Prostate gland (tissue), 2 donors: ENCODE measurements around the gene PLEKHM1. TPM values are rescaled to one million over a fixed set of nuclear protein-coding genes. Genes with fewer than 3 reads are reported as not detected.
A peak's percentile ranks its signal among the peaks of the same experiment; 100 is the strongest.

ENCODE experiments used
- DNase-seq: peaks from one replicate; pipeline ENCODE4 v3.0.0-alpha.2; 2019; ENCODE audit warnings: low spot score
- H3K27ac ChIP-seq, 2 donors: fragments of 200-600 bp; sonication (generic); 2 replicates each; pipeline ENCODE4 v1.5.1; 2017 to 2019
- H3K27me3 ChIP-seq: fragments of 200-600 bp; sonication (generic); replicated peaks from 2 replicates; pipeline ENCODE4 v1.5.1; 2019; ENCODE audit not compliant: insufficient read depth
- H3K36me3 ChIP-seq, 2 donors: fragments of 200-600 bp; sonication (generic); 1 replicate in 1 of 2; 2 replicates in 1 of 2; pipeline versions ENCODE4 v1.5.1 to v1.8.1; 2017 to 2019
- H3K4me1 ChIP-seq: fragments of 200-600 bp; sonication (generic); replicated peaks from 2 replicates; pipeline ENCODE4 v1.5.1; 2019
- H3K4me3 ChIP-seq, 2 donors: fragments of 200-600 bp; sonication (generic); 2 replicates each; pipeline ENCODE4 v1.5.1; 2017 to 2019
- H3K9me3 ChIP-seq: fragments of 200-600 bp; sonication (generic); 2 replicates; pipeline ENCODE4 v1.5.1; 2017
- CTCF ChIP-seq, 4 experiments: fragments of 200-600 bp in 2 of 4; fragments of 450-650 bp in 2 of 4; sonication (generic) in 2 of 4; IDR thresholded peaks; 1 replicate in 3 of 4; 2 replicates in 1 of 4; pipeline ENCODE4 v1.5.1; 2016 to 2019; ENCODE audit warnings: antibody characterized with exemption in 4 of 4, mild to moderate bottlenecking in 2 of 4, moderate library complexity in 2 of 4
- POLR2A ChIP-seq: fragments of 450-650 bp; IDR thresholded peaks from one replicate; pipeline ENCODE4 v1.6.1; 2016; ENCODE audit warnings: antibody characterized with exemption, mild to moderate bottlenecking
- POLR2AphosphoS5 ChIP-seq: sonication (generic); formaldehyde crosslinking; IDR thresholded peaks from one replicate; pipeline ENCODE4 v1.6.1; 2017; ENCODE audit warnings: antibody characterized with exemption
- WGBS: methylation state at CpG from one replicate; pipeline ENCODE4 v1.1.5; 2018; 5-methylcytosine and 5-hydroxymethylcytosine counted together
- intact Hi-C: fragments of 100-400 bp; cut with DNase I; formaldehyde crosslinking; loops from one replicate; pipeline ENCODE4 v1.14.2; 2022
- total RNA-seq, 2 donors: library from RNA; depleted of rRNA; stranded (reverse); fragments of >200 nt; gene quantifications; one replicate each; pipeline ENCODE4 v1.1.0, GENCODE V29; 2016

The PLEKHM1 gene
- total RNA-seq, 2 donors from 2014 or later: 33.2 to 39.8 TPM

- no peak for TF ChIP-seq POLR2A
- TF ChIP-seq POLR2AphosphoS5: no peak
- no peak for TF ChIP-seq CTCF (IDR thresholded peaks at IDR 0.05)
- intact Hi-C loops: no loop called here
- no peak for DNase-seq
- Histone ChIP-seq H3K36me3 (no peaks in the 10 kb centered on the region), H3K9me3 (no peaks in the 10 kb centered on the region), H3K27me3 (no peaks in the 10 kb centered on the region), H3K27ac (peak overlapping the region in 1 of 2 donors; percentile 54), H3K4me3 (peak overlapping the region; percentile 10 to 12), H3K4me1 (peaks cover 7% of the 10 kb centered on the region)
- WGBS: 84% methylated on average over 24 of the region's 24 CpGs
Observed at GRCh38 chr17:45410144-45411091, 80.1 kb downstream of the PLEKHM1 start.

- no peak for DNase-seq
- H3K27ac ChIP-seq: peak overlapping the region in 1 of 2 donors; percentile 54
- H3K27me3 ChIP-seq: no peaks in the 10 kb centered on the region
- no peaks in the 10 kb centered on the region for H3K36me3 ChIP-seq
- intact Hi-C loops: no loop called here
- H3K9me3 ChIP-seq: no peaks in the 10 kb centered on the region
- H3K4me1 ChIP-seq: peaks cover 7% of the 10 kb centered on the region
- TF ChIP-seq POLR2A (no peak), CTCF (IDR thresholded peaks at IDR 0.05) (no peak), POLR2AphosphoS5 (no peak)
- 84% methylated on average over 5 of the region's 5 CpGs for WGBS
- peak overlapping the region; percentile 10 to 12 for H3K4me3 ChIP-seq
Observed at GRCh38 chr17:45409659-45410076, 80.9 kb downstream of the PLEKHM1 start.

- intact Hi-C loops: no loop called here
- H3K27me3 ChIP-seq: no peaks in the 10 kb centered on the region
- TF ChIP-seq CTCF (IDR thresholded peaks at IDR 0.05) (no peak), POLR2AphosphoS5 (no peak), POLR2A (no peak)
- DNase-seq: no peak
- peaks cover 7% of the 10 kb centered on the region for H3K4me1 ChIP-seq
- WGBS: 50% methylated on average over 11 of the region's 11 CpGs
- H3K9me3 ChIP-seq: no peaks in the 10 kb centered on the region
- H3K4me3 ChIP-seq: no peak overlapping the region
- no peak overlapping the region for H3K27ac ChIP-seq
- peaks cover 0 to 5% of the 10 kb centered on the region in 2 donors for H3K36me3 ChIP-seq
Observed at GRCh38 chr17:45408611-45409421, 81.7 kb downstream of the PLEKHM1 start.

GRCh38 chr17:45406107-45406506 is 84.4 kb downstream of the PLEKHM1 start:
- DNase-seq: no peak
- H3K9me3 ChIP-seq: no peaks in the 10 kb centered on the region
- peaks cover 0 to 5% of the 10 kb centered on the region in 2 donors for H3K36me3 ChIP-seq
- no peaks in the 10 kb centered on the region for H3K27me3 ChIP-seq
- no peaks in the 10 kb centered on the region for H3K4me1 ChIP-seq
- no peak overlapping the region for H3K4me3 ChIP-seq
- 85% methylated on average over 7 of the region's 7 CpGs for WGBS
- intact Hi-C loops: no loop called here
- no peak overlapping the region for H3K27ac ChIP-seq
- no peak for TF ChIP-seq CTCF (IDR thresholded peaks at IDR 0.05)
- no peak for TF ChIP-seq POLR2A
- no peak for TF ChIP-seq POLR2AphosphoS5
